ENCODE results near the gene LGALS8. TPM values are rescaled to one million over a fixed set of nuclear protein-coding genes. Genes with fewer than 3 reads are reported as not detected.

Gene LGALS8
- polyA plus RNA-seq, 1 donor (not counting 4 experiments of a cell fraction or from before 2014, with no cell fraction given) = 75.2 TPM

GRCh38 chr1:236522937-236523703, 662 bp upstream of the LGALS8 start:
- H4K20me1 ChIP-seq (ENCODE audit: control insufficient read depth, extremely low read depth, insufficient read depth, low read length) = no peaks in the 10 kb centered on the region
- dilution Hi-C loops (cut with MboI; ENCODE audit: extremely low pct_ligation_motif_present, low sequenced_read_pairs) = no loop called here
- FAIRE-seq = no peak

DNA sequence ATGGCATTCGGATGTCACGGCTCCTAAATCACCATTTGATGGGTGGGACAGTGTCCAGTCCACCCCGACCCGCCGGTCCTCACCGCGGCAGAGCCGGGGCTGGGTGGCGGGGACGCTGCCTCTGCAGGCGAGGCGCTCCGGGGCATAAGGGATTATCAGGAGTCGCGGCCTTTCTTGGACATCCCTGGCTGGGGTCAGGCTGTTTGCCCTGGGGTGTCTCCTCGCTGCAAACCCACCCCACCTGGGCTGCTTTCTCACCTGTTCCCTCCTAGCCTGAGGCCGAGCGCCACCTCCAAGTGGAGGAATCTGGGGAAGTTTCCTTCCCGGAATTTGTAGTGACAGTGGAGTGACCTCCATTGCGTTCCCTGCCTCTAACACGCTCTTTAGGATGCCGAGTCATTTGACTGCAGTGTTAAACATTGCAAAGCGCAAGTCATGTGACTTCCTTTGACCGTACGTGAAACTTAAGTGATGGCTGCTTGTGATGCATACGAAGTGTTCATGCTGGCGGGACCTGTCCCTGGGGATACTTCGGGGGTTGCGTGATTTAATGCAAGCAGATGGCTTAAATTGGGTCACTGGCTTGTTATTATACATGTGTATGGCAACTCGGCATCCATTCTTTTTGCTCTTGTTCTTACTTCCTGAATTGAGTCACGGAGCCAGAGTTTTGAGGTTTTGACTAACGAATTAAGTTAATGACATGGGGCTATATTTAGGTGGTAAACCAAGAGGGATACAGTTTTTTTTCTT, 536 bp downstream of the LGALS8 start:
- TF ChIP-seq CTCF (optimal IDR thresholded peaks at IDR 0.05 in 1 of 3, IDR thresholded peaks at IDR 0.05 in 1 of 3, conservative IDR thresholded peaks at IDR 0.05 in 1 of 3; ENCODE audit: extremely low read depth in 1 of 3, insufficient read depth in 2 of 3, low read length in 3 of 3) (no peak), EZH2 (IDR thresholded peaks at IDR 0.05; ENCODE audit: low read length) (no peak)
- Histone ChIP-seq H3K36me3 (ENCODE audit: control insufficient read depth in 2 of 2, extremely low read depth in 1 of 2, insufficient read depth in 2 of 2, low read length in 2 of 2) (peaks cover 3 to 4% of the 10 kb centered on the region in 2 experiments), H3K27ac (ENCODE audit: control insufficient read depth, insufficient read depth, low read length) (peak overlapping the region; percentile 88), H3K79me2 (ENCODE audit: control insufficient read depth, insufficient read depth, low read length) (peaks cover 15% of the 10 kb centered on the region), H3K9me3 (ENCODE audit: control insufficient read depth, low read depth, low read length) (no peaks in the 10 kb centered on the region), H3K9ac (ENCODE audit: control insufficient read depth, extremely low read depth, insufficient read depth, low read length) (peak overlapping the region; percentile 91), H3K4me1 (ENCODE audit: control insufficient read depth, extremely low read depth, insufficient read depth, low read length) (peaks cover 10% of the 10 kb centered on the region), H3K27me3 (ENCODE audit: control insufficient read depth, extremely low read depth, insufficient read depth, low read length) (no peaks in the 10 kb centered on the region), H3K4me3 (ENCODE audit: control insufficient read depth in 2 of 3, extremely low read depth in 1 of 3, insufficient read depth in 2 of 3, low read depth in 1 of 3, low read length in 3 of 3) (peak overlapping the region; percentile 93 to 99 (median 96)), H3K9me1 (ENCODE audit: control insufficient read depth, extremely low read depth, insufficient read depth, low read length) (no peaks in the 10 kb centered on the region), H2AFZ (ENCODE audit: control insufficient read depth, low read length) (peak overlapping the region; percentile 98), H3K4me2 (ENCODE audit: control insufficient read depth, extremely low read depth, insufficient read depth, low read depth, low read length) (peak overlapping the region; percentile 95), H4K20me1 (ENCODE audit: control insufficient read depth, extremely low read depth, insufficient read depth, low read length) (no peaks in the 10 kb centered on the region)
- no peak for DNase-seq (ENCODE audit: low read depth, low spot score)
- peak; percentile 51 for FAIRE-seq
- dilution Hi-C loops (cut with MboI; ENCODE audit: extremely low pct_ligation_motif_present, low sequenced_read_pairs) = no loop called here

More at GRCh38 chr1:236522937-236523703, 662 bp upstream of the LGALS8 start:
- TF ChIP-seq CTCF (optimal IDR thresholded peaks at IDR 0.05 in 1 of 3, IDR thresholded peaks at IDR 0.05 in 1 of 3, conservative IDR thresholded peaks at IDR 0.05 in 1 of 3; ENCODE audit: extremely low read depth in 1 of 3, insufficient read depth in 2 of 3, low read length in 3 of 3) = no peak
- TF ChIP-seq EZH2 (IDR thresholded peaks at IDR 0.05; ENCODE audit: low read length) = no peak
- Histone ChIP-seq H2AFZ (ENCODE audit: control insufficient read depth, low read length) (peak overlapping the region; percentile 98), H3K4me2 (ENCODE audit: control insufficient read depth, extremely low read depth, insufficient read depth, low read depth, low read length) (peak overlapping the region; percentile 95), H3K9me3 (ENCODE audit: control insufficient read depth, low read depth, low read length) (no peaks in the 10 kb centered on the region), H3K27ac (ENCODE audit: control insufficient read depth, insufficient read depth, low read length) (peak overlapping the region; percentile 88), H3K4me3 (ENCODE audit: control insufficient read depth in 2 of 3, extremely low read depth in 1 of 3, insufficient read depth in 2 of 3, low read depth in 1 of 3, low read length in 3 of 3) (peak overlapping the region; percentile 93 to 99 (median 96)), H3K4me1 (ENCODE audit: control insufficient read depth, extremely low read depth, insufficient read depth, low read length) (peaks cover 13% of the 10 kb centered on the region), H3K9ac (ENCODE audit: control insufficient read depth, extremely low read depth, insufficient read depth, low read length) (peak overlapping the region; percentile 91), H3K36me3 (ENCODE audit: control insufficient read depth in 2 of 2, extremely low read depth in 1 of 2, insufficient read depth in 2 of 2, low read length in 2 of 2) (peaks cover 3 to 4% of the 10 kb centered on the region in 2 experiments), H3K9me1 (ENCODE audit: control insufficient read depth, extremely low read depth, insufficient read depth, low read length) (no peaks in the 10 kb centered on the region), H3K79me2 (ENCODE audit: control insufficient read depth, insufficient read depth, low read length) (peaks cover 15% of the 10 kb centered on the region), H3K27me3 (ENCODE audit: control insufficient read depth, extremely low read depth, insufficient read depth, low read length) (no peaks in the 10 kb centered on the region)
- DNase-seq (ENCODE audit: low read depth, low spot score) = no peak
